Measurements from ENCODE around the gene RHBDD3. TPM values are rescaled to one million over a fixed set of nuclear protein-coding genes. Genes with fewer than 3 reads are reported as not detected.
A peak's percentile ranks its signal among the peaks of the same experiment; 100 is the strongest.
"Not testable (repeated sequence)": the region's sequence is repeated elsewhere in the genome, so short reads cannot be mapped to it uniquely, and the experiment has no call there.

RHBDD3 gene
- total RNA-seq, 1 donor from 2014 or later = 41.0 TPM

DNA sequence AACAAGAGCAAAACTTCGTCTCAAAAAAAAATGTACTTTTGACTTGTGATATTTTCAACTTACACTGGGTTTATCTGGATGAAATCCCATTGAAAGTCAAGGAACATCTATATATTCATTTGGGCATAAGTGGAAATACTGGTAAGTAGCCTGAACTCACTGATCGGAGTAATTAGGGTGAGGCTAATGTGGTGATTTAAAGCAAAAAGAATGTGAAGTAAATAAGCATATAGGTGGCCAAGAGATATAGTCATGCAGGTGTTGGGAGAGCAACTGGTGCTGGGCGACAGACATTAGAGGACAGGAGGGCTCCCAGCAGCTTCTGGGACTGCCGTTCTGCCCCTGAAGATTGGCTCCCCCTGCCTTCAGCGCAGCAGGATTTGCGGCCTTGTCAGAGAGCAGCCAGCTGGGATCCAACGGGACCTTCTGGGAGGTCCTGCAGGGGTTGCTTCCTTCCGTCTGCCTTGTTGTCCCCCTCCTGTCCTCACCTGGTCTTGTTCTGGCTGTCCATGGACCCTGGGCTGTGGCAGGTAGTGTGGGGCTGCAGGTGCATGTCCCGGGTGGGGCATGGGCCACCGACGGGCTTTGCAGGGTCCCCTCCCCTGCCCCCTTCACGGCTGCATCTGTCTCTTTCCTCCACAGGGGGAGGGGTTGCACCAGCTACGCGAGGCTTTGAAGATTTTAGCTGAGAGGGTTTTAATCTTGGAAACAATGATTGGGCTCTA, 14.1 kb downstream of the RHBDD3 start:
- TF ChIP-seq, protein P1, sequence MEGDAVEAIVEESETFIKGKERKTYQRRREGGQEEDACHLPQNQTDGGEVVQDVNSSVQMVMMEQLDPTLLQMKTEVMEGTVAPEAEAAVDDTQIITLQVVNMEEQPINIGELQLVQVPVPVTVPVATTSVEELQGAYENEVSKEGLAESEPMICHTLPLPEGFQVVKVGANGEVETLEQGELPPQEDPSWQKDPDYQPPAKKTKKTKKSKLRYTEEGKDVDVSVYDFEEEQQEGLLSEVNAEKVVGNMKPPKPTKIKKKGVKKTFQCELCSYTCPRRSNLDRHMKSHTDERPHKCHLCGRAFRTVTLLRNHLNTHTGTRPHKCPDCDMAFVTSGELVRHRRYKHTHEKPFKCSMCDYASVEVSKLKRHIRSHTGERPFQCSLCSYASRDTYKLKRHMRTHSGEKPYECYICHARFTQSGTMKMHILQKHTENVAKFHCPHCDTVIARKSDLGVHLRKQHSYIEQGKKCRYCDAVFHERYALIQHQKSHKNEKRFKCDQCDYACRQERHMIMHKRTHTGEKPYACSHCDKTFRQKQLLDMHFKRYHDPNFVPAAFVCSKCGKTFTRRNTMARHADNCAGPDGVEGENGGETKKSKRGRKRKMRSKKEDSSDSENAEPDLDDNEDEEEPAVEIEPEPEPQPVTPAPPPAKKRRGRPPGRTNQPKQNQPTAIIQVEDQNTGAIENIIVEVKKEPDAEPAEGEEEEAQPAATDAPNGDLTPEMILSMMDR (IDR thresholded peaks at IDR 0.05) = no peak
- no peaks in the 10 kb centered on the region for H3K4me1 Mint-ChIP-seq (ENCODE audit: unreplicated experiment)
- no peaks in the 10 kb centered on the region for H3K36me3 Mint-ChIP-seq (ENCODE audit: unreplicated experiment)
- H3K27ac Mint-ChIP-seq (ENCODE audit: unreplicated experiment) = no peak overlapping the region
- no peaks in the 10 kb centered on the region for H3K9me3 Mint-ChIP-seq (ENCODE audit: unreplicated experiment)
- H3K27me3 Mint-ChIP-seq (ENCODE audit: unreplicated experiment) = peaks cover 6% of the 10 kb centered on the region
- H3K4me3 Mint-ChIP-seq (ENCODE audit: unreplicated experiment) = no peak overlapping the region
- peak; percentile 78 for DNase-seq (ENCODE audit: extremely low spot score, unreplicated experiment)

DNA sequence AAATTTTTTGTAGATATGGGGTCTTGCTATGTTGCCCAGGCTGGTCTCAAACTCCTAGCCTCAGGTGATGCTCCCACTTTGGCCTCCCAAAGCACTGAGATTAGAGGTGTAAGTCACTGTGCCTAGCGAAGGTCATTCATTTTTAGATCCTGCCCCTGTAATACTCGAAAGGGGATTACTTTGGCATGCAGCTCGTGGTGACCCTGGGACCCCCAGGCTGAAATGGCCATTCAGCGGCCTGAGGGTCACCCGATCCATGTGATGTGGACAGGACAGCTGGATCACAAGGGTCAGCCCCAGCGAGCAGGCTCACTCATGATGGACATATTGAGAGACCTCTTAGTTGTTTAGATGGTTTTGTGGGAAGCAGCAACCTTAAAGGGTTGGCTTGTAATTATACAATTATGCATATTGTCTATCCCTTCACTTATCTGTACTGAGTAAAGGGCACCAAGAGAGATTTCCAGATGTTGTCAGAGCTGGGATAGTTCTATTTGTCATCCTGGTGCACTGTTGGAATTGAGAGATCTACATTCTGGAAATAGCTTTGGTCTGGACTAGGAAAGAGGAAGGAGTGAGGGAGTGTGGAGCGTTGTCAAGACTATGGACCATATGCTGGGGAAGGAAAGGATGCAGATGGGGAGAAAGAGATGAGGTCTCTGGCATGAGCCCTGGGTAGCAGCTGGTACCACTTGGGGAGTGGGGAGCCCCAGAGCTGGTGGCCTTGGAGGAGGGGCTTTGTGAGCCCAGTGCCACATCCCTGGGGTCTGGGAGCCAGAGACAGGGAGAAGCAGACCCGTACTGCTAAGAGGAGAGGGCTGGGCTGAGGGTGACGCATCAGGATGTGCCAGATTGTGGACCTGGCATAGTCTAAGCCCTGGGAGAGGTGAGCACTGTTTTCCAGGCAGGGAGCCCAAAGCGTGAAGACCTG, 15.5 kb downstream of the RHBDD3 start:
- Mint-ChIP-seq H3K27ac (ENCODE audit: unreplicated experiment) (no peak overlapping the region), H3K9me3 (ENCODE audit: unreplicated experiment) (no peaks in the 10 kb centered on the region), H3K4me3 (ENCODE audit: unreplicated experiment) (no peak overlapping the region), H3K27me3 (ENCODE audit: unreplicated experiment) (peaks cover 6% of the 10 kb centered on the region), H3K36me3 (ENCODE audit: unreplicated experiment) (no peaks in the 10 kb centered on the region), H3K4me1 (ENCODE audit: unreplicated experiment) (no peaks in the 10 kb centered on the region)
- peak; percentile 49 for DNase-seq (ENCODE audit: extremely low spot score, unreplicated experiment)
- TF ChIP-seq, protein P1 (IDR thresholded peaks at IDR 0.05) = no peak

DNA sequence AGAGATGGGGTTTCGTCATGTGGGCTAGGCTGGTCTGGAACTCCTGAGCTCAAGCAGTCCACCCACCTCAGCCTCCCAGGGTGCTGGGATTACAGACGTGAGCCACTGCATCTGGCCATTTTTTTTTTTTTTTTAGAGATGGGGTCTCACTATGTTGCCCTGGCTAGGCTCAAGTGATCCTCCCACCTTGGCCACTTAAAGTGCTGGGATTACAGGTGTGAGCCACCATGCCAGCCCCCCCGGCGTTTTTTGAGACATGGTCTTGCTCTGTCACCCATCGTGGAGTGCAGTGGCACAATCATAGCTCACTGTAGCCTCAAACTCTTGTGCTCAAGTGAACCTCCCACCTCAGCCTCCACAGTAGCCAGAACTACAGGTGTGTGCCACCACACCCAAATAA, 16.5 kb downstream of the RHBDD3 start:
- TF ChIP-seq, protein P1 (IDR thresholded peaks at IDR 0.05) = no peak
- Mint-ChIP-seq H3K36me3 (ENCODE audit: unreplicated experiment) (no peaks in the 10 kb centered on the region), H3K27ac (ENCODE audit: unreplicated experiment) (no peak overlapping the region), H3K4me1 (ENCODE audit: unreplicated experiment) (no peaks in the 10 kb centered on the region), H3K27me3 (ENCODE audit: unreplicated experiment) (peaks cover 6% of the 10 kb centered on the region), H3K4me3 (ENCODE audit: unreplicated experiment) (no peak overlapping the region), H3K9me3 (ENCODE audit: unreplicated experiment) (no peaks in the 10 kb centered on the region)
- no peak for DNase-seq (ENCODE audit: extremely low spot score, unreplicated experiment)

DNA sequence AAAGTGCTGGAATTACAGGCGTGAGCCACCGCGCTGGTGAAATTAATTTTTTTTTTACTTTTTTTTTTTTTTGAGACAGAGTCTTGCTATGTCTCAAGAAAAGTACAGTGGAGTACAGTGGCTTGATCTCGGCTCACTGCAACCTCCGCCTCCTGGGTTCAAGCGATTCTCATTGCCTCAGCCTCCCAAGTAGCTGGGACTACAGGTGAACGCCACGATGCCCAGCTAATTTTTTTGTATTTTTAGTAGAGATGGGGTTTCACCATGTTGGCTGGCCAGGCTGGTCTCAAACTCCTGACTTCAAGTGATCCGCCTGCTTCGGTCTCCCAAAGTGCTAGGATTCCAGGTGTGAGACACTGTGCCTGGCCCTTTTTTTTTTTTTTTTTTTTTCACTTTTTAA, 19.9 kb downstream of the RHBDD3 start:
- not testable (repeated sequence) for H3K9me3 Mint-ChIP-seq (ENCODE audit: unreplicated experiment); H3K4me1 Mint-ChIP-seq (ENCODE audit: unreplicated experiment); H3K27ac Mint-ChIP-seq (ENCODE audit: unreplicated experiment); H3K36me3 Mint-ChIP-seq (ENCODE audit: unreplicated experiment); DNase-seq (ENCODE audit: extremely low spot score, unreplicated experiment); H3K4me3 Mint-ChIP-seq (ENCODE audit: unreplicated experiment)
- peaks cover 17% of the 10 kb centered on the region for H3K27me3 Mint-ChIP-seq (ENCODE audit: unreplicated experiment)

DNA sequence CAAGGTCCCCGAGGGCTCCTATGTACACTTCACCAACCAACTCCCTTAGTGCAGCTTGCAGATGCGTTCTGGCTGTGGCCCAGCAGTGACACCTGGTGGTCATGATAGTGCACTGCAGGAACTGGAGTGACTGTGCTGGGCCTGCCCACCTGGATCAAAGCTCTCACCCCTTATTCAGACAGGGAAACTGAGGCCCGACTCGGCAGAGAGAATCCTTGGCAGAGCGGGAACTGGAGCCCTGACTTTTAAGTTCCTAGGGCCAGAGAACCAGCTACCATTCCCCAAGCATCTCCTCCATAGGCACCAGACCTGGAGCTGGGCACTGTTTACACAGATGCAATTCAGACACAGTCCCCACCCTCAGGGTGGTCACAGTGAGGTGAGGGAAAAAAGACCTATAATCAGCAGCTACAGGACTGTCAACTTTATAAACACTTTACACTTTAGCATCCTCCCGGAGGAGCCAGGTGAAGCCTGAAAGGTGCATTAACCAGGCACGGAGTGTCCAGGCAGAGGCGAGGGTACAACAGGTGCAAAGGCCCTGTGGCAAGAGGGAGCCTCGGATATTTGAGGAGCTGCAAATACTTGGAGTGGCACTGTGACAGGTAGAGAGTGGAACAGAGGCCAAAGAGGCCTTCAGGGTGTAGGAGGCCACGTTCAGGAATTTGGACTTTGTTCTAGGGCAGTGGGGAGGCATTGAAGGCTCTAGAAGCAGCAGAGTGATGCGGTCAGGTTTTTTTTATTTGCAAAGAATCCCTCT, 22.0 kb downstream of the RHBDD3 start:
- TF ChIP-seq, protein P1 (IDR thresholded peaks at IDR 0.05) = peak; percentile 95
- Mint-ChIP-seq H3K36me3 (ENCODE audit: unreplicated experiment) (peaks cover 7% of the 10 kb centered on the region), H3K27me3 (ENCODE audit: unreplicated experiment) (peaks cover 20% of the 10 kb centered on the region), H3K4me1 (ENCODE audit: unreplicated experiment) (no peaks in the 10 kb centered on the region), H3K27ac (ENCODE audit: unreplicated experiment) (no peak overlapping the region), H3K9me3 (ENCODE audit: unreplicated experiment) (peaks cover 21% of the 10 kb centered on the region), H3K4me3 (ENCODE audit: unreplicated experiment) (no peak overlapping the region)
- no peak for DNase-seq (ENCODE audit: extremely low spot score, unreplicated experiment)
